Mesenchymal stem cell (in vitro differentiated cells and primary cell): Measurements from ENCODE around the gene SLC66A2.

ENCODE experiments used
- DNase-seq: peaks from one replicate; pipeline ENCODE4 v3.0.0-alpha.2; 2013
- H2AFZ ChIP-seq: one replicate; pipeline ENCODE4 v1.6.1; 2013; ENCODE audit warnings: low read depth, mild to moderate bottlenecking, control low read depth, inconsistent platforms, low read length, moderate library complexity
- H2AK5ac ChIP-seq: 2 replicates; pipeline ENCODE4 v1.6.1; 2013; ENCODE audit warnings: low read length, moderate library complexity, mild to moderate bottlenecking, inconsistent platforms; ENCODE audit not compliant: severe bottlenecking
- H2BK120ac ChIP-seq: one replicate; pipeline ENCODE4 v1.6.1; 2013; ENCODE audit warnings: low read depth, mild to moderate bottlenecking, inconsistent platforms, low read length, moderate library complexity
- H2BK12ac ChIP-seq, 2 experiments: one replicate each; pipeline ENCODE4 v1.6.1; 2013; ENCODE audit warnings: inconsistent platforms in 2 of 2, low read length in 2 of 2, mild to moderate bottlenecking in 2 of 2, moderate library complexity in 2 of 2, control low read depth in 1 of 2
- H2BK15ac ChIP-seq: one replicate; pipeline ENCODE4 v1.6.1; 2013; ENCODE audit warnings: mild to moderate bottlenecking, low read depth, inconsistent platforms; ENCODE audit not compliant: poor library complexity, severe bottlenecking
- H2BK5ac ChIP-seq: 2 replicates; pipeline ENCODE4 v1.6.1; 2013; ENCODE audit warnings: low read depth, mild to moderate bottlenecking, low read length, control low read depth, inconsistent platforms; ENCODE audit not compliant: poor library complexity, severe bottlenecking
- H3K14ac ChIP-seq, 2 experiments: one replicate each; pipeline ENCODE4 v1.6.1; 2013; ENCODE audit warnings: inconsistent platforms in 2 of 2, low read length in 2 of 2, control low read depth in 1 of 2, mild to moderate bottlenecking in 1 of 2, moderate library complexity in 1 of 2
- H3K18ac ChIP-seq, 2 experiments: one replicate each; pipeline ENCODE4 v1.6.1; 2013; ENCODE audit warnings: inconsistent platforms in 2 of 2, low read length in 2 of 2, control low read depth in 1 of 2, low read depth in 1 of 2, mild to moderate bottlenecking in 1 of 2
- H3K23ac ChIP-seq, 2 experiments: one replicate each; pipeline ENCODE4 v1.6.1; 2013; ENCODE audit warnings: inconsistent platforms in 2 of 2, low read length in 2 of 2, mild to moderate bottlenecking in 2 of 2, moderate library complexity in 2 of 2, control low read depth in 1 of 2
- H3K27ac ChIP-seq: 2 replicates; pipeline ENCODE4 v1.5.1; 2013; ENCODE audit warnings: mild to moderate bottlenecking, moderate library complexity, low read length, control low read depth, inconsistent platforms; ENCODE audit not compliant: poor library complexity, severe bottlenecking
- H3K27me3 ChIP-seq, 2 experiments: 2 replicates each; pipeline versions ENCODE4 v1.6.1 to v1.7.0; 2013; ENCODE audit warnings: low read length in 2 of 2, mild to moderate bottlenecking in 2 of 2, moderate library complexity in 2 of 2, control low read depth in 1 of 2, inconsistent platforms in 1 of 2; ENCODE audit not compliant: control insufficient read depth in 1 of 2, insufficient read depth in 1 of 2
- H3K36me3 ChIP-seq, 2 experiments: 2 replicates each; pipeline versions ENCODE4 v1.6.1 to v1.7.0; 2013; ENCODE audit warnings: low read length in 2 of 2, control low read depth in 1 of 2, inconsistent platforms in 1 of 2, low read depth in 1 of 2, mild to moderate bottlenecking in 1 of 2; ENCODE audit not compliant: insufficient read depth in 2 of 2, control insufficient read depth in 1 of 2
- H3K4ac ChIP-seq, 2 experiments: one replicate each; pipeline ENCODE4 v1.6.1; 2013; ENCODE audit warnings: inconsistent platforms in 2 of 2, low read length in 2 of 2, mild to moderate bottlenecking in 2 of 2, moderate library complexity in 2 of 2, control low read depth in 1 of 2, low read depth in 1 of 2
- H3K4me1 ChIP-seq: 2 replicates; pipeline ENCODE4 v1.6.1; 2013; ENCODE audit warnings: low read depth, low read length, control low read depth; ENCODE audit not compliant: control insufficient read depth, insufficient read depth
- H3K4me2 ChIP-seq: 2 replicates; pipeline ENCODE4 v1.6.1; 2013; ENCODE audit warnings: low read length, mild to moderate bottlenecking, inconsistent platforms; ENCODE audit not compliant: poor library complexity, severe bottlenecking
- H3K4me3 ChIP-seq, 2 experiments: 2 replicates each; pipeline versions ENCODE4 v1.5.1 to v1.7.0; 2013; ENCODE audit warnings: low read length in 2 of 2, mild to moderate bottlenecking in 2 of 2, control low read depth in 1 of 2, low read depth in 1 of 2; ENCODE audit not compliant: insufficient read depth in 1 of 2
- H3K79me1 ChIP-seq: replicated peaks from 2 replicates; pipeline ENCODE4 v1.6.1; 2013; ENCODE audit warnings: mild to moderate bottlenecking, control low read depth, low read length, inconsistent platforms; ENCODE audit not compliant: poor library complexity, severe bottlenecking
- H3K9ac ChIP-seq: 2 replicates; pipeline ENCODE4 v1.7.0; 2013; ENCODE audit warnings: mild to moderate bottlenecking, low read length, moderate library complexity
- H3K9me3 ChIP-seq: 2 replicates; pipeline ENCODE4 v1.7.0; 2013; ENCODE audit warnings: mild to moderate bottlenecking, low read length; ENCODE audit not compliant: control insufficient read depth
- H4K8ac ChIP-seq: one replicate; pipeline ENCODE4 v1.6.1; 2013; ENCODE audit warnings: inconsistent platforms, mild to moderate bottlenecking, low read length, moderate library complexity
- H4K91ac ChIP-seq: one replicate; pipeline ENCODE4 v1.6.1; 2013; ENCODE audit warnings: mild to moderate bottlenecking, low read length, inconsistent platforms
- WGBS: methylation state at CpG from one replicate; pipeline ENCODE4 v1.1.7; 2013; ENCODE audit warnings: mixed read lengths; 5-methylcytosine and 5-hydroxymethylcytosine counted together

The SLC66A2 gene

DNA sequence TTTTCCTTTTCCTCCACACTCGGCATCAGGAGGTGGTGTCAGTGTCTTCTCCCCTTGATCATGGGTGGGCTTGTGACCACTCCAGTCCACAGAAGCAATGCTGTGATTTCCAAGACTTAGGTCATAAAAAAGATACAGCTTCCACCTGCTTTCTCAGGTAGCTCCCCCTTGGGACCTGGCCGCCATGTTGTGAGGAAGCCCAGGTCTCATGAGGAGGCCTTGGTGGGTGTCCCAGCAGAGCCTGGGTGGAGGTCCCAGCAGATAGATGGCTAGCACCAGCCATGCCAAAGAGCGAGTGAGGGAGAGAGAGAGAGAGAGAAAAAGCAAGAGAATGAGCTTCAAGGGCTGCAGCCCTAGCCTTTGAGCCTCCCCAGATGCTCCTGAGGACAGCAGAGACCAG, 16.0 kb downstream of the SLC66A2 start:
- WGBS, result 100% methylated on average over 3 of the region's 3 CpGs
- no peak overlapping the region for H2AFZ ChIP-seq
- H2BK120ac ChIP-seq, result no peak overlapping the region
- no peak overlapping the region for H2BK5ac ChIP-seq
- DNase-seq, result no peak
- no peak overlapping the region for H3K4me2 ChIP-seq
- H4K91ac ChIP-seq, result no peak overlapping the region
- H3K27ac ChIP-seq, result no peak overlapping the region
- peaks cover 44% of the 10 kb centered on the region for H3K9me3 ChIP-seq
- peaks cover 44 to 58% of the 10 kb centered on the region in 2 experiments for H3K36me3 ChIP-seq
- H3K9ac ChIP-seq, result no peak overlapping the region
- no peak overlapping the region for H3K4me3 ChIP-seq
- no peak overlapping the region for H3K4ac ChIP-seq
- no peak overlapping the region for H2BK12ac ChIP-seq
- no peak overlapping the region for H3K23ac ChIP-seq
- H4K8ac ChIP-seq, result no peak overlapping the region
- H3K79me1 ChIP-seq, result peaks cover 43% of the 10 kb centered on the region
- no peak overlapping the region for H3K18ac ChIP-seq
- no peak overlapping the region for H3K14ac ChIP-seq
- no peak overlapping the region for H2AK5ac ChIP-seq
- H3K27me3 ChIP-seq, result no peaks in the 10 kb centered on the region
- H3K4me1 ChIP-seq, result no peaks in the 10 kb centered on the region
- H2BK15ac ChIP-seq, result no peak overlapping the region

DNA sequence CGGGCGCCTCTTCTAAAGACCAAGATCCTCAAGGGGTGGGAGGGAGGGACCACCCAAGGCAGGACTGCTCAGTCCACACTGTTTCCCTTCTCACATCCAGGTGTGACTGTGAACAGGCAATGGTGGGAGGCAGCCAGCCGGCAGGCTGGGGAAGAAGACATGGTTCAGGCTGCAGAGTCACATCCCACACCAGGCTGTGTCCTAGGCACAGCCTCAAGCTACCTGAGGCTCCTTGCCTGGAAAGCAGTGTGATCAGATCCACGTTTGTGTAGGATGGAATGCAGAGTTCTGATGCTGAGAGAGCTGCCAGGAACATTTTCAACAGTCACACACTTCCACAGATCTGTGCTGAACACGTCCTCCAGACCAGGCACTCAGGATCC, 16.4 kb downstream of the SLC66A2 start:
- 99% methylated on average over 5 of the region's 5 CpGs for WGBS
- Histone ChIP-seq H3K79me1 (peaks cover 41% of the 10 kb centered on the region), H3K18ac (no peak overlapping the region), H3K23ac (no peak overlapping the region), H3K27ac (no peak overlapping the region), H2BK120ac (no peak overlapping the region), H2AK5ac (no peak overlapping the region), H3K9me3 (peaks cover 48% of the 10 kb centered on the region), H3K4me2 (no peak overlapping the region), H2BK12ac (no peak overlapping the region), H2BK15ac (no peak overlapping the region), H3K4me1 (no peaks in the 10 kb centered on the region), H4K91ac (no peak overlapping the region), H3K36me3 (peaks cover 40 to 54% of the 10 kb centered on the region in 2 experiments), H3K4ac (no peak overlapping the region), H3K4me3 (no peak overlapping the region), H2BK5ac (no peak overlapping the region), H4K8ac (no peak overlapping the region), H3K9ac (no peak overlapping the region), H3K14ac (no peak overlapping the region), H3K27me3 (no peaks in the 10 kb centered on the region), H2AFZ (no peak overlapping the region)
- DNase-seq, result no peak

DNA sequence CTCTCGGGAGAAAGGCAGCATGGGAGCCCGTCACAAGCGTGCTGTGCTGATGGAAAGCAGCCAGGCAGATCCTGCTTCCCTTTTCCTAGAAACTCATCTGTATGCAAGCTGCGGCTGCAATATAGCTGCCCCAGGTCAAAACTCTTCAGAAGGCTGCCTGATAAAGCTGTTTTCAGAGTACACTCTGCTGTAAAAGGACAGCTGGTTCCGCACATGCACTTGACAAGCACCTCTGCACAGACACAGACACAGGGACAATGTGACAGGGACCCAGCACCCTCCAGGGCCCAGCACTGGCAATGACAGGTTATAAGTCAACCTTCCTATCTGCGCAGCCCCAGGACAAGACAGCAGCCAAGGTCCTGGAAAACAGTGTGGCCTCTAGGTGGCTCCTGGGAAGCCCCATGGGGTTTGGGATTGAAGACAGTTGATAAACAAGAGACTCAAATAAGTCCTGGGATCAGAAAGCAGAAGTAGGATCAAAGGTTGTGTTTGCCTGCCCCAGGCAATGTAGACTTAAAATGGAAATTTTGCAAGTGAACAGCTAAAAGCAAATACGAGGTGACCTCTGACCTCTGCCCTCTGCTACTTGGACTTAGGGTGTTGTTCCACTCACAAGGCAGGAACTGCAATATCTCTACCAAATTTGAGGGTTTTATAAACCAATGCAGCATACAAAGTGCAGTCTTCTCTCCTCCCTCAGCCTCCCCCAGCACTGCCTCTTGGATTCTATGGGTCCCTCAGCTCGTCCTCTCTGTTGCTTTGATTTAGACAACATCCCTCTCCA, 16.9 kb downstream of the SLC66A2 start:
- peak; percentile 39 for DNase-seq
- Histone ChIP-seq H3K18ac (no peak overlapping the region), H2AFZ (no peak overlapping the region), H3K4me2 (no peak overlapping the region), H3K14ac (no peak overlapping the region), H3K9ac (no peak overlapping the region), H3K4ac (no peak overlapping the region), H2BK15ac (no peak overlapping the region), H4K8ac (peak overlapping the region; percentile 15), H4K91ac (no peak overlapping the region), H3K9me3 (peaks cover 53% of the 10 kb centered on the region), H3K4me1 (no peaks in the 10 kb centered on the region), H2BK120ac (no peak overlapping the region), H3K79me1 (peaks cover 41% of the 10 kb centered on the region), H2BK5ac (no peak overlapping the region), H3K4me3 (no peak overlapping the region), H3K36me3 (peaks cover 38 to 54% of the 10 kb centered on the region in 2 experiments), H2BK12ac (no peak overlapping the region), H3K27me3 (no peaks in the 10 kb centered on the region), H3K27ac (no peak overlapping the region), H2AK5ac (no peak overlapping the region), H3K23ac (no peak overlapping the region)
- 58% methylated on average over 8 of the region's 8 CpGs for WGBS

DNA sequence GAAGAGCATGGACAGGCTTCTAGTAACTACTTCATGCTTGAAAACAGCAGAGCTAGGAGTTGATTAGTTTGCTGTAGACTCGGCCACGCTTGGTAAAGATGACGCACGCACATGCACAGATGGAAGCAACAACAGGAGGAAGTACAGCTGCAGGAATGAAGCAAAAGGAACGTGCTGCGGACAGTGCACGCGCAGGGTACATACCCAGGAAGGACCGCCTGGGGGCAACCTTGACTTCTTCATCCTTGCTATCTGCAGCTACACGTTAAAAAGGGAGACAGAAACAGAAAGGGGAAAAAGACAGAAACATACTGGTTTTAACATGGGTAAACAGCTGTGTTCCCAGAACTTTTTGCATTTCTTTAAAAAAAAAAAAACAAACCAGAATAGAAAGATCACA, 17.7 kb downstream of the SLC66A2 start:
- peak; percentile 82 for DNase-seq
- no peak overlapping the region for H3K4ac ChIP-seq
- H3K79me1 ChIP-seq, result peaks cover 47% of the 10 kb centered on the region
- H3K4me3 ChIP-seq, result no peak overlapping the region
- no peak overlapping the region for H3K18ac ChIP-seq
- H2BK120ac ChIP-seq, result no peak overlapping the region
- H3K4me1 ChIP-seq, result no peaks in the 10 kb centered on the region
- H3K14ac ChIP-seq, result no peak overlapping the region
- no peak overlapping the region for H2BK15ac ChIP-seq
- H4K91ac ChIP-seq, result no peak overlapping the region
- H3K9ac ChIP-seq, result no peak overlapping the region
- no peak overlapping the region for H2AFZ ChIP-seq
- H2AK5ac ChIP-seq, result no peak overlapping the region
- H3K23ac ChIP-seq, result no peak overlapping the region
- no peak overlapping the region for H2BK5ac ChIP-seq
- WGBS, result 52% methylated on average over 9 of the region's 10 CpGs
- H3K9me3 ChIP-seq, result peaks cover 61% of the 10 kb centered on the region
- H3K27me3 ChIP-seq, result no peaks in the 10 kb centered on the region
- peaks cover 43 to 61% of the 10 kb centered on the region in 2 experiments for H3K36me3 ChIP-seq
- H4K8ac ChIP-seq, result no peak overlapping the region
- H3K4me2 ChIP-seq, result no peak overlapping the region
- no peak overlapping the region for H3K27ac ChIP-seq
- no peak overlapping the region for H2BK12ac ChIP-seq
